GM19328 (cell line): Measurements from ENCODE around the gene CHRM5.
"Not testable (repeated sequence)": the region's sequence is repeated elsewhere in the genome, so short reads cannot be mapped to it uniquely, and the experiment has no call there.

Source experiments
- ATAC-seq: cut with Tn5 transposase; IDR thresholded peaks from one replicate; pipeline ENCODE4 v1.9.1; 2021; ENCODE audit warnings: mild to moderate bottlenecking, moderate library complexity; ENCODE audit not compliant: unreplicated experiment

CHRM5 gene

DNA sequence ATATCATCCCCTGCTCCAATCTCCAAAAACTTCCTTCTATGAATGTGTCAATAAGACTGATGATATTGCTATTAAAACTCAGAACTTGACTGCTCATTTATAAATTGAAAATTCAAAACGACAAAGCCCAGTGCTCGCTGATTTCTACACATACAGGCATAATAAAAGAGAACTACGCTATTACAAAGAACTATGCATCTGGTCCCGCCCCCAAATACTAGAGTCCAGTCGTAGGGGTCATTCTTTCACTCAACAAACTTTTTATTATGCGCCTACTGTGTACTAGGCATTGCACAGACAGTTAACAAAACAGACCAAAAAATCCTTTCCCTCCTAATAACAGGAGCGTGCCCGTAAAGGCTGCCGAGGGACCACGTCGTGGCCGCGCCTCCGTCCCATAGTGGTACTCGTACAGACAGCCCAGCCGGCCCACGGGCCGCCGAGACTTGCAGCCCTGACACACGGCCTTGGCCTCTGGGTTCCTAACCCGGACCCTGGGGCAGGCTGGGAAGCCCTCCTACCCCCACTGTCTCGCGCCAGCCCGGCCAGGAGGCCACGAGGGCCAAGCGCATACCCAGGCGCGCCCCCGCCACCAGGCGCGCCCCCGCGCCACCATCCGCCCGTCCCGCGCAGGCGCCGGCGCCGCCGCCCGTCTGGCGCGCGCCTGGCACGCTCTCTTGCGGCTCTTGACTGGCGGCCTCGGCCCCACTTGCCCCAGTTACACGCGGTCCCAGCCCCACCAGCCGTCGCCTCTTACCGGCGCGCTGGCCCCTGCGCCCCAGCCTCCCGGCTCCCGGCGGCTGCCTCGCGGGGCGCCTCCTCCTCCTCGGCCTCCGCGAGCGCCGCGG, 70.0 kb downstream of the CHRM5 start:
- peak; percentile 70 for ATAC-seq

- peak; percentile 39 for ATAC-seq
These were observed 70.8 kb downstream of the CHRM5 start, which contains the start of gene AVEN for GRCh38 chr15:34038871-34039789. Gene AVEN, minus strand, starts transcription at chr15:34039204. Its CDS starts 158 bp downstream, at chr15:34039046.

GRCh38 chr15:34039790-34040113, 71.5 kb downstream of the CHRM5 start:
- ATAC-seq: no peak

DNA sequence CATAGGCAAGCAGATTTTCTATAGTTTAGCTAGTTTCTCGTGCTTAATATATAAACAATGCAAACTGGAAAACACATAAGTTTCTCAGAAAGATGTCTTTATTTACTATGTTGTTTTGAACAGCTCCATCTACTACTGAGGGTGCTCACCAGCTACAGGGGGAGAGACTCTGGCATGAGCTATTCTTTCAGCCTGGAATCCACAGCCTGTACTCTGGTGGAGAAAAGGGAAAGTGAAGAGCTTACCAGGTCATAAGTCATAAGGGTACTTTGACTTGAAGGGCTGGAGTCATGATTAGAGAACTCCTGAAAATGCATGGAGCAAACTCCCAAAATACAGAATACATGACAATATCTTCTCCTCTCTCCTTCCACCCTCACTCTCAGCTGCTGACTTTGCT, 75.1 kb downstream of the CHRM5 start:
- no peak for ATAC-seq

- no peak for ATAC-seq
These were observed 75.5 kb downstream of the CHRM5 start for GRCh38 chr15:34043813-34044212.

- no peak for ATAC-seq
These were observed 78.3 kb downstream of the CHRM5 start for GRCh38 chr15:34046471-34047145.

DNA sequence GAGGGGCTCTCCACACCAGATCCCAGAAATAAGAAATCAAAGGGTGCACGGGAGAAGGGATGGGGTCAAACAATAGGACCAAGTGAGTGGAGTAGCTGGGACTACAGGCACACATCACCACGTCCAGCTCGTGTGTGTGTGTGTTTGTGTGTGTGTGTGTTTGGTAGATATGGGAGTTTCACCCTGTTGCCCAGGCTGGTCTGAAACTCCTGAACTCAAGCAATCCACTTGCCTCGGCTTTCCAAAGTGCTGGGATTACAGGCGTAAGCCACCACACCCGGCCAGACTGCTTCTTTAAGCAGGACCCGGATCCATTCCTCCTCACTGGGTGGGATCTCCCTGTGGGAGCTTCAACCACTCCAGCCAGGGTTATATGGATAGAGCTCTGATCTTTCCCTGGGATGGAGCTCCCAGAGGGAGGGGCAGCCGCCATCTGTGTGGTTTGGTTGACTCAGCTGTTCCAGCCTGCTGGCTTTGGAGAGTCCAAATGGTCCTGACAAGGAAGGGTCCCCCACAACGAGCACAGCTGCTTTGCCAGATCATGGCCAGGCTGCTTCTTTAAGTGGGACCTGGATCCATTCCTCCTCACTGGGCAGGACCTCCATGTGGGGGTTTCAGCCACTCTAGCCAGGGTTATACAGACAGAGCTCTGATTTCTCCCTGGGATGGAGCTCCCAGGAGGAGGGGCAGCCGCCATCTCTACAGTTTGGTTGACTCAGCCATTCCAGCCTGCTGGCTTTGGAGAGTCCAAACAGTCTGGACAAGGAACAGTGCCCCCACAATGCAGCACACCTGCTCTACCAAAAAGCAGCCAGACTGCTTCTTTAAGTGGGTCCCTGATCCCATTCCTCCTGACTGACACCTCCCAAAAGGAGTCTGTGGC, 79.8 kb downstream of the CHRM5 start:
- ATAC-seq: no peak

DNA sequence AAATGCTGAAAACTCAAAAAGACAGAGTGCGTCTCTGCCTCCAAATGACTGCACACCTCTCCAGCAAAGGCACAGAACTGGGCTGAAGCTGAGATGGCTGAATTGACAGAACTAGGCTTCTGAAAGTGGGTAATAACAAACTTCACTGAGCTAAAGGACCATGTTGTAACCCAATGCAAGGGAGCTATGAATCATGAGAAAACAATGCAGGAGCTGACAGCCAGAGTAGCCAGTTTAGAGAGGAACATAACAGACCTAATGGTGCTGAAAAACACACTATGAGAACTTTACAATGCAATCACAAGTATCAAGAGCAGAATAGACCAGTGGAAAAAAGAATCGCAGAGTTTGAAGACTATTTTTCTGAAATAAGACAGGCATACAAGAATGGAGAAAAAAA, 80.8 kb downstream of the CHRM5 start:
- no peak for ATAC-seq

GRCh38 chr15:34050385-34050784, 82.1 kb downstream of the CHRM5 start:
- not testable (repeated sequence) for ATAC-seq

- no peak for ATAC-seq
These were observed 85.9 kb downstream of the CHRM5 start for GRCh38 chr15:34054081-34054707.

GRCh38 chr15:34055868-34056595, 87.7 kb downstream of the CHRM5 start:
- no peak for ATAC-seq

- ATAC-seq: no peak
These were observed 88.6 kb downstream of the CHRM5 start for GRCh38 chr15:34056911-34057310.

GRCh38 chr15:34059476-34059875, 91.2 kb downstream of the CHRM5 start:
- ATAC-seq: no peak

- ATAC-seq: no peak
These were observed 91.6 kb downstream of the CHRM5 start for GRCh38 chr15:34059946-34060345.

- ATAC-seq: no peak
These were observed 96.1 kb downstream of the CHRM5 start for GRCh38 chr15:34064438-34064837.

GRCh38 chr15:34065261-34065660, 97.0 kb downstream of the CHRM5 start:
- no peak for ATAC-seq

GRCh38 chr15:34065941-34066340, 97.6 kb downstream of the CHRM5 start:
- no peak for ATAC-seq

- ATAC-seq: no peak
These were observed 101.7 kb downstream of the CHRM5 start for GRCh38 chr15:34070003-34070402.

- ATAC-seq: no peak
These were observed 108.5 kb downstream of the CHRM5 start for GRCh38 chr15:34076785-34077184.
